ENCODE results near the gene CHRNB4.
"Not testable (repeated sequence)": the region's sequence is repeated elsewhere in the genome, so short reads cannot be mapped to it uniquely, and the experiment has no call there.

The CHRNB4 gene, protein sequence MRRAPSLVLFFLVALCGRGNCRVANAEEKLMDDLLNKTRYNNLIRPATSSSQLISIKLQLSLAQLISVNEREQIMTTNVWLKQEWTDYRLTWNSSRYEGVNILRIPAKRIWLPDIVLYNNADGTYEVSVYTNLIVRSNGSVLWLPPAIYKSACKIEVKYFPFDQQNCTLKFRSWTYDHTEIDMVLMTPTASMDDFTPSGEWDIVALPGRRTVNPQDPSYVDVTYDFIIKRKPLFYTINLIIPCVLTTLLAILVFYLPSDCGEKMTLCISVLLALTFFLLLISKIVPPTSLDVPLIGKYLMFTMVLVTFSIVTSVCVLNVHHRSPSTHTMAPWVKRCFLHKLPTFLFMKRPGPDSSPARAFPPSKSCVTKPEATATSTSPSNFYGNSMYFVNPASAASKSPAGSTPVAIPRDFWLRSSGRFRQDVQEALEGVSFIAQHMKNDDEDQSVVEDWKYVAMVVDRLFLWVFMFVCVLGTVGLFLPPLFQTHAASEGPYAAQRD

DNA sequence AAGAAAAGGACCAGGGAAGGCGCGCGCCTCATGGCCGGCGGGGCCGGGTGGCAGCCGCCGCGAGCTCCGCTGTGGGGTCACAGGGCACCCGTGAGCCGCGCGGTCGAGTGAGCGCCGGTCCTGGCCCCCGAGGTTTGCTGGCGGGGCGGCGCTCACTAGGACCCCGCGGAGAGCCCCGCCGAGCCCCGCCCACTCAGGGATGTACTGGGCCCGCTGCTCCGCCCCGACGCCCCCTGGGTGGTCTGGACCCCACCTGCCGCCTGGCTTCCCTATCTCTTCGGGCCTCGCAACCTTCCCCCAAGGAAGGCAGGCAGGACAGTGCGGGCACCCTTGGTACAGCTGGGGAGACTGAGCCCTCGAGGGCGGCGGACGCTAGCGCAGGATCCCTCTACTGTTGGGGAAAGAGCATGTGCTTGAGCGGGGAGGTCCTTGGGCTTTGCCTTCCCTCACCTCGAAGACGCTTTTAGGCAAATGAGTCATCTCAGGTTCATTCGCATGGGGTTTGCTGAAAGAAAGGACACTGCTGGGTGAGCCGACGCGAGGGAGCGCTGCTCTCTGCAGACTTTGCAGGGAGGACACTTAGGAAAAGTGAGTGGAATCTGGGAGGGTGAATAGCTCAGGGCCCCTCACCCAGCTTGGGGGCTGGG lies at the start of gene CHRNB4:
CHRNB4 (minus strand) TSS at position 109 of the 647 bp plus-strand sequence; CDS start at position 32, 77 bp downstream.
- TF ChIP-seq, protein P1, sequence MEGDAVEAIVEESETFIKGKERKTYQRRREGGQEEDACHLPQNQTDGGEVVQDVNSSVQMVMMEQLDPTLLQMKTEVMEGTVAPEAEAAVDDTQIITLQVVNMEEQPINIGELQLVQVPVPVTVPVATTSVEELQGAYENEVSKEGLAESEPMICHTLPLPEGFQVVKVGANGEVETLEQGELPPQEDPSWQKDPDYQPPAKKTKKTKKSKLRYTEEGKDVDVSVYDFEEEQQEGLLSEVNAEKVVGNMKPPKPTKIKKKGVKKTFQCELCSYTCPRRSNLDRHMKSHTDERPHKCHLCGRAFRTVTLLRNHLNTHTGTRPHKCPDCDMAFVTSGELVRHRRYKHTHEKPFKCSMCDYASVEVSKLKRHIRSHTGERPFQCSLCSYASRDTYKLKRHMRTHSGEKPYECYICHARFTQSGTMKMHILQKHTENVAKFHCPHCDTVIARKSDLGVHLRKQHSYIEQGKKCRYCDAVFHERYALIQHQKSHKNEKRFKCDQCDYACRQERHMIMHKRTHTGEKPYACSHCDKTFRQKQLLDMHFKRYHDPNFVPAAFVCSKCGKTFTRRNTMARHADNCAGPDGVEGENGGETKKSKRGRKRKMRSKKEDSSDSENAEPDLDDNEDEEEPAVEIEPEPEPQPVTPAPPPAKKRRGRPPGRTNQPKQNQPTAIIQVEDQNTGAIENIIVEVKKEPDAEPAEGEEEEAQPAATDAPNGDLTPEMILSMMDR (IDR thresholded peaks at IDR 0.05; ENCODE audit: low read depth, low read length), result no peak
- DNase-seq (ENCODE audit: low read depth, low spot score), result no peak
- in situ Hi-C loops (cut with HindIII; ENCODE audit: low sequenced_read_pairs), result no loop called here
- H3K4me3 ChIP-seq (ENCODE audit: low read depth, low read length), result peak within 1 kb of the TSS; percentile 35

DNA sequence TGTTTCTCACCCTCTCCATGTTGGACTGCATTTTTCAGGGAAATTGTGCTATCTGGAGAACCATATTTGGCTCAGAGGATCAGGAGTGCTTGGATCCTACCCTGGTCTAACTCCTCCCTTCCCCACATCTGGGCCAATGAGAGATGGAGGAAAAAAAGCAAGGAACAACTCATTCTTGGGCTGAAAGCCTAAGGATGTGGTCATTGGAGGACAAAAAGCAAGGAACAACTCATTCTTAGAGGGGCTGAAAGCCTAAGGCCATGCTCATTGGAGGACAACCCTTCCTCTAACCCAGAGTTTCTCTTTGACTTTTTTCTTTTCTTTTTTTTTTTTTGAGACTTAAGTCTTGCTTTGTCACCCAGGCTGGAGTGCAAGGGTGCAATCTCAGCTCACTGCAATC lies 48.6 kb upstream of the CHRNB4 start:
- TF ChIP-seq, protein P1 (IDR thresholded peaks at IDR 0.05; ENCODE audit: low read depth, low read length), result no peak

DNA sequence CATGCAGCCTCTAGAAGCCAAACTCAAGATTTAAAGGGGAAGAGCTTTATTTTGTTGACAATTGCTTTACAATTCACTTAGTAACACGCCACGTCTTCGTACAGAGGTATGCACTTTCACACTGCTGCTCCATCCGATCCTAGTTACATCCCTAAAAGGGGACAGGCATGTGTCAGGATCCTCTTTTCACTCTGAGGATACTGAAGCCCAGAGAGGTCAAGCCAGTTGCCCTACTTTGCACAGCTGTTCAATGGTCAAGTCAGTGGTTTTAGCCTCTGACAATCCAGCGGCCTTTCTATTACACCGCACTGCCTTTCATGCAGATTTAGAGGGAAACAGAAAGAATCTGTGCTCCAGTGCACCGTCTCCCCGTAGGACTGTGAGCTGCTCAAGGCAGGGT lies 44.9 kb upstream of the CHRNB4 start:
- no peak overlapping the region for H3K4me3 ChIP-seq (ENCODE audit: low read depth, low read length)
- in situ Hi-C loops (cut with HindIII; ENCODE audit: low sequenced_read_pairs), result no loop called here
- TF ChIP-seq, protein P1 (IDR thresholded peaks at IDR 0.05; ENCODE audit: low read depth, low read length), result no peak
- no peak for DNase-seq (ENCODE audit: low read depth, low spot score)

More for the DNA sequence above, 48.6 kb upstream of the CHRNB4 start:
- no peak overlapping the region for H3K4me3 ChIP-seq (ENCODE audit: low read depth, low read length)
- DNase-seq (ENCODE audit: low read depth, low spot score), result no peak
- in situ Hi-C loops (cut with HindIII; ENCODE audit: low sequenced_read_pairs), result no loop called here

DNA sequence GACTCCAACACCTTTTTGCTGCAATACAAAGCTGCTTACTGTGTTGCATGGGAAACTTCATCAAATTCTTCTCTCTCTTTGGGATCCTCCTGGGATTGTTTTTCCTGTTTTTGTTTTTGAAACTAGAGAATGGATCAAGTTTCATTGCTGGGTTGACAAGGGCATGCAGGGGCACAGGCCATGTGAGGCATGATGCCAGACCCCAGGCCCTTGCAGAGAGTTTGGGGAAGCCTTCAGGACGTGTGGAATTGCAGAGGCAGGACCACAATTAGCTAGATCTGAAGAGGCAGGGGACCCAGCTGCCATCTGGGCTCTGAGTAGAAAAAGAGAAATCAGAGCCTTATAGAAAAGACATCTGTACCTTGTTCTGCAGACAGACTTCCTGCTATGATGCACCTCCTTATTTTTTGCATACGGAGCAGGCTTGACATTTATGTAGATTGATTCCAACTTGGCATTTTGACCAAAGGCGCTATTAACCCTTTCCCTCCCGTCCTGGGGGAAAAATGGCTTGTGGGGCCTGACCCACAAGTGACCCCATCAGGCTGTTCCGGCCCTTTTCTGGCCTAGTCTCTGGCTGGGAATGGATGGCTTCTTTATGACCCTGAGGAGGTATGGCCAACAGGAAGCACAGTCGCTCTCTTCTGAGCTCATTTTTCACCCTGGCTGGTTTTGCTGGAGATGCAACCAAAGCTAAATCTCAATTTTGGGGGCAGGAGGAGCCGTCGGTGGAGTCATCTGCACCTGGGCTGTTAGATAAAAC lies 44.3 kb upstream of the CHRNB4 start:
- TF ChIP-seq, protein P1 (IDR thresholded peaks at IDR 0.05; ENCODE audit: low read depth, low read length), result no peak
- in situ Hi-C loops (cut with HindIII; ENCODE audit: low sequenced_read_pairs), result no loop called here
- DNase-seq (ENCODE audit: low read depth, low spot score), result no peak
- no peak overlapping the region for H3K4me3 ChIP-seq (ENCODE audit: low read depth, low read length)

DNA sequence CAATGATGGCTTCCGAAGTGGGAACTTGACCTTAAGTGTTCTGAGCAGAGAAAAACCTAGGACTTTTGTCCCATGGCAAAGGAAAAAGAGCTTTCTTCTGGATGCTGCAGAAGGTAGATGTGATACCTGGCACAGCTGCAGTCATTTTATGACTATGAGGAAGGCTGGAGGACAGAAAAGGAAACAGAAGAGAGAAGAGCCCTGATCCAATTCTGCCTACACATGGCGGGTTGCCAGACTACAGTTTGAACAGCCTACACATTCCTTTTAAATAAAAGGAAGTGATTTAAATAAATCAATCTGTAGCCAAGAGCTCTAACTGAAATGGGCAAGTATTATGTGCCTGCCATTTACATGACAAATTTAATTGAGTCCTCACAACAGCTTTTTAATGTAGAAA lies 43.6 kb upstream of the CHRNB4 start:
- in situ Hi-C loops (cut with HindIII; ENCODE audit: low sequenced_read_pairs), result no loop called here
- H3K4me3 ChIP-seq (ENCODE audit: low read depth, low read length), result no peak overlapping the region
- no peak for DNase-seq (ENCODE audit: low read depth, low spot score)
- TF ChIP-seq, protein P1 (IDR thresholded peaks at IDR 0.05; ENCODE audit: low read depth, low read length), result no peak

DNA sequence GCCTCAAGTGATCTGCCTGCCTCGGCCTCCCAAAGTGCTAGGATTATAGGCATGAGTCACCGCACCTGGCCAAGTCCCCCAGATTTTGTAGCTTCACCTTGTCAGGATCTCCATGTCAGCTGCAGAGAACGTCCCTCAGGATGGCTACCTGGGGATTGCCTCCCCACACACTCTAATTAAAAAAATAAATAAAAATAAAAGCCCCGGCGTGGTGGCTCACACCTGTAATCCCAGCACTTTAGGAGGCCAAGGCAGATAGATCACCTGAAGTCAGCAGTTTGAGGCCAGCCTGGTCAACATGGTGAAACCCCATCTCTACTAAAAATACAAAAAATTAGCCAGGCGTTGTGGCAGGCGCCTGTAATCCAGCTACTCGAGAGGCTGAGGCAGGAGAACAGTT lies 42.6 kb upstream of the CHRNB4 start:
- DNase-seq (ENCODE audit: low read depth, low spot score); in situ Hi-C loops (cut with HindIII; ENCODE audit: low sequenced_read_pairs); H3K4me3 ChIP-seq (ENCODE audit: low read depth, low read length): not testable (repeated sequence)
